Measurements from ENCODE around the gene ACR. TPM values are rescaled to one million over a fixed set of nuclear protein-coding genes. Genes with fewer than 3 reads are reported as not detected.

Gene ACR
- total and polyA plus RNA-seq, 2 experiments from 2014 or later = not detected

- Histone ChIP-seq H3K36me3 (ENCODE audit: insufficient read depth) (no peaks in the 10 kb centered on the region), H3K9me2 (ENCODE audit: insufficient read depth) (no peaks in the 10 kb centered on the region), H3K4me1 (ENCODE audit: insufficient read depth) (no peaks in the 10 kb centered on the region), H3K4me2 (no peak overlapping the region), H3K27ac (ENCODE audit: low read depth) (no peak overlapping the region), H3K4me3 (no peak overlapping the region), H3K79me2 (replicated peaks; ENCODE audit: insufficient read depth) (no peaks in the 10 kb centered on the region), H3K27me3 (ENCODE audit: insufficient read depth) (peaks cover 30% of the 10 kb centered on the region), H2AFZ (no peak overlapping the region), H3F3A (replicated peaks; ENCODE audit: low read depth) (no peaks in the 10 kb centered on the region), H4K20me1 (replicated peaks; ENCODE audit: insufficient read depth) (no peaks in the 10 kb centered on the region)
- H3K27ac Mint-ChIP-seq = no peak overlapping the region
- no peak overlapping the region for H3K4me3 Mint-ChIP-seq
- DNase-seq (ENCODE audit: low spot score) (no peak), ATAC-seq (no peak)
- no peaks in the 10 kb centered on the region for H3K9me3 Mint-ChIP-seq
- H3K4me1 Mint-ChIP-seq = no peaks in the 10 kb centered on the region
- no peaks in the 10 kb centered on the region for H3K36me3 Mint-ChIP-seq (ENCODE audit: low read depth)
- TF ChIP-seq ZNF462 (CRISPR knock-in tag; IDR thresholded peaks at IDR 0.05) = no peak
- peaks cover 33% of the 10 kb centered on the region for H3K27me3 Mint-ChIP-seq (ENCODE audit: insufficient read depth, low read depth, poor library complexity)
These were observed 22.2 kb upstream of the ACR start for GRCh38 chr22:50715776-50716175.

GRCh38 chr22:50716290-50717024 lies 21.5 kb upstream of the ACR start:
- Mint-ChIP-seq H3K36me3 (ENCODE audit: low read depth) (no peaks in the 10 kb centered on the region), H3K27me3 (ENCODE audit: insufficient read depth, low read depth, poor library complexity) (peaks cover 38% of the 10 kb centered on the region), H3K27ac (no peak overlapping the region), H3K9me3 (no peaks in the 10 kb centered on the region), H3K4me1 (no peaks in the 10 kb centered on the region), H3K4me3 (no peak overlapping the region)
- no peak overlapping the region for H3K4me3 ChIP-seq
- H3K4me1 ChIP-seq (ENCODE audit: insufficient read depth) = no peaks in the 10 kb centered on the region
- no peaks in the 10 kb centered on the region for H3K36me3 ChIP-seq (ENCODE audit: insufficient read depth)
- DNase-seq (ENCODE audit: low spot score) (no peak), ATAC-seq (no peak)
- H3K4me2 ChIP-seq = no peak overlapping the region
- H4K20me1 ChIP-seq (replicated peaks; ENCODE audit: insufficient read depth) = no peaks in the 10 kb centered on the region
- no peak overlapping the region for H3K27ac ChIP-seq (ENCODE audit: low read depth)
- H3K9me2 ChIP-seq (ENCODE audit: insufficient read depth) = no peaks in the 10 kb centered on the region
- peaks cover 37% of the 10 kb centered on the region for H3K27me3 ChIP-seq (ENCODE audit: insufficient read depth)
- H3K79me2 ChIP-seq (replicated peaks; ENCODE audit: insufficient read depth) = no peaks in the 10 kb centered on the region
- H2AFZ ChIP-seq = no peak overlapping the region
- no peaks in the 10 kb centered on the region for H3F3A ChIP-seq (replicated peaks; ENCODE audit: low read depth)
- no peak for TF ChIP-seq CTCF (conservative IDR thresholded peaks at IDR 0.05; ENCODE audit: low read depth in 2 of 2)
- no peak for TF ChIP-seq STAT1 (IDR thresholded peaks at IDR 0.05; ENCODE audit: unreplicated experiment)
- no peak for TF ChIP-seq EZH2phosphoT487 (IDR thresholded peaks at IDR 0.05; ENCODE audit: unreplicated experiment)
- no peak for TF ChIP-seq ZNF331 (CRISPR knock-in tag; IDR thresholded peaks at IDR 0.05; ENCODE audit: low read depth)
